Measurements from ENCODE around the gene PGBD5. TPM values are rescaled to one million over a fixed set of nuclear protein-coding genes. Genes with fewer than 3 reads are reported as not detected.

Gene PGBD5
- total RNA-seq, 1 donor from 2014 or later: 2.0 TPM

GRCh38 chr1:230384380-230385157, 41.6 kb downstream of the PGBD5 start:
- no peak for DNase-seq (ENCODE audit: low spot score)
- TF ChIP-seq CTCF (IDR thresholded peaks at IDR 0.05; ENCODE audit: unreplicated experiment): no peak
- H3K36me3 Mint-ChIP-seq (ENCODE audit: low read depth, unreplicated experiment): peaks cover 3% of the 10 kb centered on the region
- H3K4me3 Mint-ChIP-seq (ENCODE audit: unreplicated experiment): no peak overlapping the region
- H3K27ac Mint-ChIP-seq (ENCODE audit: unreplicated experiment): no peak overlapping the region
- H3K9me3 Mint-ChIP-seq (ENCODE audit: unreplicated experiment): no peaks in the 10 kb centered on the region
- peaks cover 12% of the 10 kb centered on the region for H3K4me1 Mint-ChIP-seq (ENCODE audit: unreplicated experiment)
- H3K27me3 Mint-ChIP-seq (ENCODE audit: unreplicated experiment): peaks cover 2% of the 10 kb centered on the region

GRCh38 chr1:230383425-230383824, 42.7 kb downstream of the PGBD5 start:
- Mint-ChIP-seq H3K27ac (ENCODE audit: unreplicated experiment) (no peak overlapping the region), H3K4me1 (ENCODE audit: unreplicated experiment) (peaks cover 12% of the 10 kb centered on the region), H3K27me3 (ENCODE audit: unreplicated experiment) (peaks cover 2% of the 10 kb centered on the region), H3K36me3 (ENCODE audit: low read depth, unreplicated experiment) (peaks cover 11% of the 10 kb centered on the region), H3K4me3 (ENCODE audit: unreplicated experiment) (no peak overlapping the region), H3K9me3 (ENCODE audit: unreplicated experiment) (no peaks in the 10 kb centered on the region)
- DNase-seq (ENCODE audit: low spot score): no peak
- no peak for TF ChIP-seq CTCF (IDR thresholded peaks at IDR 0.05; ENCODE audit: unreplicated experiment)

- Mint-ChIP-seq H3K4me1 (ENCODE audit: unreplicated experiment) (peaks cover 12% of the 10 kb centered on the region), H3K36me3 (ENCODE audit: low read depth, unreplicated experiment) (peaks cover 14% of the 10 kb centered on the region), H3K9me3 (ENCODE audit: unreplicated experiment) (no peaks in the 10 kb centered on the region), H3K27me3 (ENCODE audit: unreplicated experiment) (peaks cover 2% of the 10 kb centered on the region), H3K27ac (ENCODE audit: unreplicated experiment) (peak overlapping the region; percentile 17), H3K4me3 (ENCODE audit: unreplicated experiment) (no peak overlapping the region)
- DNase-seq (ENCODE audit: low spot score): no peak
- TF ChIP-seq CTCF (IDR thresholded peaks at IDR 0.05; ENCODE audit: unreplicated experiment): no peak
Measured at GRCh38 chr1:230382001-230382491, 44.1 kb downstream of the PGBD5 start.

GRCh38 chr1:230381585-230381984, 44.5 kb downstream of the PGBD5 start:
- H3K9me3 Mint-ChIP-seq (ENCODE audit: unreplicated experiment): no peaks in the 10 kb centered on the region
- no peak for DNase-seq (ENCODE audit: low spot score)
- H3K36me3 Mint-ChIP-seq (ENCODE audit: low read depth, unreplicated experiment): peaks cover 14% of the 10 kb centered on the region
- H3K4me1 Mint-ChIP-seq (ENCODE audit: unreplicated experiment): peaks cover 8% of the 10 kb centered on the region
- no peak for TF ChIP-seq CTCF (IDR thresholded peaks at IDR 0.05; ENCODE audit: unreplicated experiment)
- no peak overlapping the region for H3K4me3 Mint-ChIP-seq (ENCODE audit: unreplicated experiment)
- H3K27ac Mint-ChIP-seq (ENCODE audit: unreplicated experiment): no peak overlapping the region
- peaks cover 2% of the 10 kb centered on the region for H3K27me3 Mint-ChIP-seq (ENCODE audit: unreplicated experiment)

- Mint-ChIP-seq H3K27ac (ENCODE audit: unreplicated experiment) (no peak overlapping the region), H3K9me3 (ENCODE audit: unreplicated experiment) (no peaks in the 10 kb centered on the region), H3K27me3 (ENCODE audit: unreplicated experiment) (peaks cover 2% of the 10 kb centered on the region), H3K4me1 (ENCODE audit: unreplicated experiment) (peaks cover 7% of the 10 kb centered on the region), H3K4me3 (ENCODE audit: unreplicated experiment) (no peak overlapping the region), H3K36me3 (ENCODE audit: low read depth, unreplicated experiment) (peaks cover 14% of the 10 kb centered on the region)
- no peak for DNase-seq (ENCODE audit: low spot score)
- TF ChIP-seq CTCF (IDR thresholded peaks at IDR 0.05; ENCODE audit: unreplicated experiment): no peak
Measured at GRCh38 chr1:230381049-230381467, 45.1 kb downstream of the PGBD5 start.

Measured in endothelial cell (in vitro differentiated cells).